HCT116 (cell line): Measurements from ENCODE around the gene RAB3C. TPM values are rescaled to one million over a fixed set of nuclear protein-coding genes. Genes with fewer than 3 reads are reported as not detected.

Experiments
- ATAC-seq: fragments of 200-7000 bp; cut with Tn5 transposase; 2 replicates; pipeline ENCODE4 v1.9.1; 2020; ENCODE audit warnings: mild to moderate bottlenecking, moderate library complexity
- BruUV-seq: library from RNA; stranded (reverse); fragments of 400-500 nt; replicated peaks from 2 replicates; lab custom pipeline; 2021; lab: Mats Ljungman, UMichigan
- CTCF ChIA-PET: fragments of 300-600 bp; sonication (Branson Sonifier 250); formaldehyde crosslinking; loops from one replicate; lab custom pipeline; 2021; ENCODE audit warnings: antibody characterized with exemption; lab: Charles Lee
- POLR2A ChIA-PET: fragments of 300-600, 350-600 bp; sonication (Branson Sonifier 250); formaldehyde crosslinking; loops from one replicate; lab custom pipeline; 2021; ENCODE audit warnings: antibody characterized with exemption; lab: Charles Lee
- RAD21 ChIA-PET, 2 experiments: fragments of 300-600 bp; sonication (Branson Sonifier 250); formaldehyde crosslinking; loops; one replicate each; lab custom pipeline; 2023; ENCODE audit warnings: low total read pairs in 2 of 2; ENCODE audit not compliant: uncharacterized antibody in 2 of 2, unreplicated experiment in 2 of 2, low non-redundant PET in 1 of 2; lab: Charles Lee
- DNase-seq: peaks from one replicate; pipeline ENCODE4 v3.0.0-alpha.2; 2010; ENCODE audit warnings: low read depth, low spot score
- H2AFZ ChIP-seq: fragments of 200-600 bp; shearing (Covaris generic), sonication (generic); 2 replicates; pipeline ENCODE4 v1.6.1; 2017; ENCODE audit warnings: low read depth, mixed run types, mixed read lengths, antibody characterized with exemption, low read length; ENCODE audit not compliant: poor library complexity, severe bottlenecking
- H3K27ac ChIP-seq: 2 replicates; pipeline ENCODE4 v1.5.1; 2012; ENCODE audit warnings: low read depth, low read length
- H3K27me3 ChIP-seq: fragments of 200-600 bp; sonication (generic); 2 replicates; pipeline ENCODE4 v1.6.1; 2016; ENCODE audit warnings: mixed run types, low read length, mixed read lengths; ENCODE audit not compliant: insufficient read depth
- H3K36me3 ChIP-seq, 2 experiments: fragments of 200-500 bp in 1 of 2; fragments of 200-600 bp in 1 of 2; sonication (Bioruptor generic) in 1 of 2; sonication (generic) in 1 of 2; 2 replicates each; pipeline versions ENCODE4 v1.5.1 to v1.6.1; 2014 to 2016; ENCODE audit warnings: low read length in 2 of 2, inconsistent platforms in 1 of 2, mixed read lengths in 1 of 2, mixed run types in 1 of 2; ENCODE audit not compliant: insufficient read depth in 2 of 2, control insufficient read depth in 1 of 2
- H3K4me1 ChIP-seq, 2 experiments: fragments of 200-600 bp in 1 of 2; sonication (generic) in 1 of 2; 2 replicates each; pipeline versions ENCODE4 v1.5.1 to v1.6.1; 2012 to 2017; ENCODE audit warnings: low read length in 2 of 2, inconsistent platforms in 1 of 2, mild to moderate bottlenecking in 1 of 2, mixed read lengths in 1 of 2, mixed run types in 1 of 2, moderate library complexity in 1 of 2; ENCODE audit not compliant: insufficient read depth in 2 of 2, control insufficient read depth in 1 of 2
- H3K4me2 ChIP-seq: fragments of 200-600 bp; sonication (generic); 2 replicates; pipeline ENCODE4 v1.6.1; 2017; ENCODE audit warnings: mixed run types, low read length, mixed read lengths
- H3K4me3 ChIP-seq, 2 experiments: fragments of 200-600 bp in 1 of 2; sonication (generic) in 1 of 2; replicated peaks in 1 of 2; 2 replicates each; pipeline ENCODE4 v1.5.1; 2011 to 2016; ENCODE audit warnings: low read length in 2 of 2, control low read depth in 1 of 2, low read depth in 1 of 2, mild to moderate bottlenecking in 1 of 2, mixed read lengths in 1 of 2, mixed run types in 1 of 2
- H3K79me2 ChIP-seq: fragments of 200-600 bp; sonication (generic); 2 replicates; pipeline ENCODE4 v1.6.1; 2017; ENCODE audit warnings: mild to moderate bottlenecking, mixed run types, low read length, moderate library complexity, mixed read lengths; ENCODE audit not compliant: insufficient read depth
- H3K9ac ChIP-seq: fragments of 200-600 bp; sonication (generic); 2 replicates; pipeline ENCODE4 v1.6.1; 2016; ENCODE audit warnings: low read length, mixed read lengths
- H3K9me2 ChIP-seq: fragments of 200-600 bp; sonication (generic), shearing (Covaris generic); 2 replicates; pipeline ENCODE4 v1.6.1; 2017; ENCODE audit warnings: mixed run types, mild to moderate bottlenecking, moderate library complexity; ENCODE audit not compliant: insufficient read depth
- H3K9me3 ChIP-seq, 2 experiments: fragments of 200-500 bp in 1 of 2; fragments of 200-600 bp in 1 of 2; sonication (Bioruptor generic) in 1 of 2; sonication (generic) in 1 of 2; 2 replicates each; pipeline ENCODE4 v1.6.1; 2014 to 2017; ENCODE audit warnings: low read length in 2 of 2, mixed read lengths in 2 of 2, inconsistent platforms in 1 of 2, low read depth in 1 of 2, mild to moderate bottlenecking in 1 of 2, mixed run types in 1 of 2, moderate library complexity in 1 of 2; ENCODE audit not compliant: control insufficient read depth in 1 of 2, insufficient read depth in 1 of 2
- H4K20me1 ChIP-seq: fragments of 200-600 bp; sonication (generic), shearing (Covaris generic); 2 replicates; pipeline ENCODE4 v1.6.1; 2017; ENCODE audit warnings: mixed run types, mild to moderate bottlenecking, moderate library complexity; ENCODE audit not compliant: insufficient read depth
- CBX3 ChIP-seq: IDR thresholded peaks from 2 replicates; pipeline ENCODE4 v1.6.1; 2012; ENCODE audit warnings: low read depth
- ELF1 ChIP-seq: IDR thresholded peaks from 2 replicates; pipeline ENCODE4 v1.6.1; 2012; ENCODE audit warnings: low read depth, borderline replicate concordance
- EZH2 ChIP-seq: fragments of 200-600 bp; sonication (generic); IDR thresholded peaks from 2 replicates; pipeline ENCODE4 v1.6.1; 2017; ENCODE audit warnings: antibody characterized with exemption, mixed run types
- FOSL1 ChIP-seq: IDR thresholded peaks from 2 replicates; pipeline ENCODE4 v1.6.1; 2012; ENCODE audit warnings: low read depth
- MAX ChIP-seq: IDR thresholded peaks from 2 replicates; pipeline ENCODE4 v1.6.1; 2012
- ZBTB33 ChIP-seq: IDR thresholded peaks from 2 replicates; pipeline ENCODE4 v1.6.1; 2011; ENCODE audit warnings: mild to moderate bottlenecking, low read length, moderate library complexity; ENCODE audit not compliant: insufficient replicate concordance; ENCODE audit errors: extremely low read depth
- ZFX ChIP-seq: fragments of 450-650 bp; IDR thresholded peaks from 2 replicates; pipeline ENCODE4 v1.6.1; 2017
- ZNF274 ChIP-seq: fragments of 200-500 bp; sonication (Bioruptor generic); IDR thresholded peaks from 2 replicates; pipeline ENCODE4 v1.6.1; 2014; ENCODE audit warnings: mild to moderate bottlenecking, low read depth, low read length, inconsistent platforms
- intact Hi-C: fragments of 100-400 bp; cut with micrococcal nuclease; formaldehyde crosslinking; loops from 2 replicates; pipeline ENCODE4 v1.10.0; 2022
- total RNA-seq: library from RNA; stranded (reverse); gene quantifications from one replicate; pipeline ENCODE4 v1.2.1, GENCODE V29; 2021; ENCODE audit not compliant: unreplicated experiment

Gene RAB3C
- total RNA-seq, 1 experiment from 2014 or later, result not detected

- intact Hi-C loops, result loop anchor here (5.0 kb wide), 1 partner anchor 135 kb away; no protein-coding TSS in a partner anchor
- H3K36me3 ChIP-seq, result no peaks in the 10 kb centered on the region
These were observed 289.9 kb downstream of the RAB3C start for GRCh38 chr5:58872670-58873273.

GRCh38 chr5:58875599-58875998, 292.7 kb downstream of the RAB3C start:
- no peak for ATAC-seq
- Histone ChIP-seq H3K27ac (no peak overlapping the region), H3K9me2 (no peaks in the 10 kb centered on the region), H3K27me3 (0 out of 2 replicates have a peak, but pooled peaks cover 3% of the 10 kb centered on the region)
- DNase-seq, result no peak
- RAD21 ChIA-PET, result no interaction called here
- intact Hi-C loops, result no loop called here
- TF ChIP-seq ZBTB33 (no peak), FOSL1 (no peak), CBX3 (no peak), EZH2 (no peak), MAX (no peak)
- TF ChIP-seq, all 23 proteins: peak for 0
- Histone ChIP-seq H3K4me3 (no peak overlapping the region), H4K20me1 (no peaks in the 10 kb centered on the region), H3K4me2 (no peak overlapping the region), H2AFZ (no peak overlapping the region), H3K79me2 (no peaks in the 10 kb centered on the region), H3K9me3 (no peaks in the 10 kb centered on the region), H3K4me1 (no peaks in the 10 kb centered on the region), H3K9ac (no peak overlapping the region), H3K36me3 (no peaks in the 10 kb centered on the region)
- no TSS peak for BruUV-seq
- ChIA-PET CTCF (no interaction called here), POLR2A (no interaction called here)

More at GRCh38 chr5:58872670-58873273, 289.9 kb downstream of the RAB3C start:
- H3K9me2 ChIP-seq, result no peaks in the 10 kb centered on the region
- H3K4me1 ChIP-seq, result no peaks in the 10 kb centered on the region
- H2AFZ ChIP-seq, result no peak overlapping the region
- no peak overlapping the region for H3K4me2 ChIP-seq
- no peak overlapping the region for H3K4me3 ChIP-seq
- TF ChIP-seq ELF1 (no peak), ZNF274 (no peak), ZFX (no peak)
- no peaks in the 10 kb centered on the region for H3K9me3 ChIP-seq
- H3K79me2 ChIP-seq, result no peaks in the 10 kb centered on the region
- no peak overlapping the region for H3K9ac ChIP-seq
- ATAC-seq (no peak), DNase-seq (no peak)
- ChIA-PET CTCF (interaction anchor here (1.0 to 2.6 kb wide), 2 partner anchors 14 to 23 kb away, joined by 3 to 9 read pairs; no protein-coding TSS in a partner anchor), RAD21 (no interaction called here), POLR2A (no interaction called here)
- no peaks in the 10 kb centered on the region for H4K20me1 ChIP-seq
- no TSS peak for BruUV-seq
- H3K27me3 ChIP-seq, result peaks cover 13% of the 10 kb centered on the region; the same call in 1 of the 2 replicates
- H3K27ac ChIP-seq, result no peak overlapping the region
